ENCODE measurements around the gene UBE2J2.

Gene UBE2J2

GRCh38 chr1:1295154-1295923 is 21.7 kb upstream of the UBE2J2 start:
- DNase-seq: no peak

DNA sequence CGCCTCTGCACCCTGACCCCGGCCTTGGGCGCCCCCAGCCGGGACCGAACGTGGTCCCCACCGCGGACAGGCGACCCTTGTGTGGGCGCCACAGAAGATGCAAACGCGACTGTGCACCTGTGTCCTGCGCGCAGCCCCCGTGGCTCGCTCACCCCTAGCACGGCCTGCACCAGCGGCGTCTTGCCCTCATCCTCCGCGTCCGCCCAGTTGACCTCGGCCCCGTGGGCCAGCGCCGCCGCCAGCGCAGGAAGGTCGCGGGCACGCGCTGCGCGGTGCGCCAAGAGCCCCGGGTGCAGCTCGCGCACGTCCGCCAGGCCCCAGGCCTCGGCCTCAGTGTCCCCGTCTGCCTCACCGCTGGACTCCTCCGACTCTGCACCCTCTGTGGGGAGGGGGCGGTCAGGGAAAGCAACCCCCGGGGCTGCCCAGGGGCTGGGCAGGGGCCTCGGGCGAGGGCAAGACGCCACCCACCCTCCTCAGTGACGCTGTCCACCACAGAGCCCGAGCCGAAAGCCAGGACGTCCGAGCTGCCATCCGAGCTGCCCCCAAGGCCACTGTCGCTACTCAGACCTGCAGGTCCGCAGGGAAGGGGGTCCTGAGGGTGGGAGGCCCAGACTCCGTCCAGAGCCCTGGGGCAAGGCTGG is 20.7 kb upstream of the UBE2J2 start:
- no peak for DNase-seq

GRCh38 chr1:1293263-1294249 is 19.9 kb upstream of the UBE2J2 start:
- DNase-seq: no peak

- no peak for DNase-seq
Observed at GRCh38 chr1:1292851-1293250, 19.2 kb upstream of the UBE2J2 start.

DNA sequence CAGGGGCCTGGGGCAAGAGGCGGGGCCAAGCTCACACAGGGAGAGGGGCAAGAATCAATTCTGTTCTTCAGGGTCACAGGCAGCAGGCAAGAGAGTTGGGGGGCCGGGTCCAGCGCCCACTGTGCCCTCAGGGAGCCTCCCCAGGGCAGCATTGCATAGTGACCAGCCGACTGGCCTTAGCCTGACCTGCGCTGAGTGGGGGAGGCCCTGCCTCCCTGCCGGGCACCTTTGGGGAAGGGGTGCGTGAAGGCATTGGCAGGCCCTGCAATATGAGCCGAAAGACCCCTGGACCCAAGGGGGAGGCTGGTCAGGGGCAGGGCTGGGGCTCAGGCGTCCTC is 18.8 kb upstream of the UBE2J2 start:
- no peak for DNase-seq

DNA sequence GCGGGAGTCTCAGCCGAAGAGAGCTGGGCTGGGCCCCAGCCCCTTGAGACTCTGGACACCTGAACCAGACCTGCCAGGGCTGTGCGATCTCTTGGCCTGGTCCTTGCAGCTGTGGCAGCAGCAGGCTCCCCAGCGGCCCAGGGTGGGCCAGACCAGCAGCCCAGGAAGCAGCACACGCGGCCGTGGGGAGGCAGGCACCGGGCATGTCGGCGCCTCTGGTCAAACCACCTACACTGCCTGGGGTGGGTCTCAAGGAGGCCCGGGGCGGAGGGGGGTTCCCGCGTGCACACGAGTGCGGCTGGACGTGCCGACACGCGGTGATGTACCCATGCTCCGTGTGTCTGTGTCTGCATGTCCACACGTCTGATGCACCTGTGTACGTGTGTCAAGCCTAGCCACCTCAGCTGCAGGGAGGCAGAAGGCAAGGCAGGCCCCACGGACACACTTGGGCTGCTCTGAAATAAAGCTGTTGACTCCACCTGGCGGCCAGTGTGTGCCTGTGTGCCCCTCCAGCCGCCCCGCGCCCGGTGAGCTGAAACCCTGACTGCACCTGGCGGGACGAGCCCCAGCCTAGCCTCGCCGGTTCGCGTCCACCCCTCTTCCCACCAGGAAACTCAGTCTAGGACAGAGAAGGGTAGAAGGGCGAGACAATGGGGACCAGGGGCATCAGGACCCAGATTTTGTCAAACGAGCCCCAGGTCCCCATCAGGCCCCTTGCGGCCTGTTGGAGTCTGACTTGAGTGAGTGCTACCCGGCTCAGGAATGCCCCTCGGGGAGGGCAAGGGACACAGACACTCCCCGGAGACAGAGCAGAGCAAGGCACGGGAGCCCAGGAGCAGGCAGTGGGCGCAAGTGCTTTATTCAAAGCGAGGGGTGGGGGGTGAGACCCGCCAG is 18.1 kb upstream of the UBE2J2 start:
- DNase-seq: no peak

DNA sequence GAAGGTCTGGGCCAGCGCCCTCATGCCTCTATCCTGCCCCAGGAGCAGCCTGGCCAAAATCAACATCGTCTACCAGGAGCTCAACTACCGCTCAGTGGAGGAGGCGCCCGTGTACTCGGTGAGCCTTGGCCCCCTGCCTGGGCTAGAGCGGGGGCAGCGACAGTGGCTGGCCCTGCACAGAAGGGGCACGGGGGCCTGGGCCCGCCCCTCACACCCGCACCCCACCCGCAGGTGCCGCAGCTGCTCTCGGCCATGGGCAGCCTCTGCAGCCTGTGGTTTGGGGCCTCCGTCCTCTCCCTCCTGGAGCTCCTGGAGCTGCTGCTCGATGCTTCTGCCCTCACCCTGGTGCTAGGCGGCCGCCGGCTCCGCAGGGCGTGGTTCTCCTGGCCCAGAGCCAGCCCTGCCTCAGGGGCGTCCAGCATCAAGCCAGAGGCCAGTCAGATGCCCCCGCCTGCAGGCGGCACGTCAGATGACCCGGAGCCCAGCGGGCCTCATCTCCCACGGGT is 17.4 kb upstream of the UBE2J2 start:
- DNase-seq: no peak

GRCh38 chr1:1290238-1290731 is 16.6 kb upstream of the UBE2J2 start:
- no peak for DNase-seq

GRCh38 chr1:1287288-1288110 is 13.8 kb upstream of the UBE2J2 start:
- no peak for DNase-seq

DNA sequence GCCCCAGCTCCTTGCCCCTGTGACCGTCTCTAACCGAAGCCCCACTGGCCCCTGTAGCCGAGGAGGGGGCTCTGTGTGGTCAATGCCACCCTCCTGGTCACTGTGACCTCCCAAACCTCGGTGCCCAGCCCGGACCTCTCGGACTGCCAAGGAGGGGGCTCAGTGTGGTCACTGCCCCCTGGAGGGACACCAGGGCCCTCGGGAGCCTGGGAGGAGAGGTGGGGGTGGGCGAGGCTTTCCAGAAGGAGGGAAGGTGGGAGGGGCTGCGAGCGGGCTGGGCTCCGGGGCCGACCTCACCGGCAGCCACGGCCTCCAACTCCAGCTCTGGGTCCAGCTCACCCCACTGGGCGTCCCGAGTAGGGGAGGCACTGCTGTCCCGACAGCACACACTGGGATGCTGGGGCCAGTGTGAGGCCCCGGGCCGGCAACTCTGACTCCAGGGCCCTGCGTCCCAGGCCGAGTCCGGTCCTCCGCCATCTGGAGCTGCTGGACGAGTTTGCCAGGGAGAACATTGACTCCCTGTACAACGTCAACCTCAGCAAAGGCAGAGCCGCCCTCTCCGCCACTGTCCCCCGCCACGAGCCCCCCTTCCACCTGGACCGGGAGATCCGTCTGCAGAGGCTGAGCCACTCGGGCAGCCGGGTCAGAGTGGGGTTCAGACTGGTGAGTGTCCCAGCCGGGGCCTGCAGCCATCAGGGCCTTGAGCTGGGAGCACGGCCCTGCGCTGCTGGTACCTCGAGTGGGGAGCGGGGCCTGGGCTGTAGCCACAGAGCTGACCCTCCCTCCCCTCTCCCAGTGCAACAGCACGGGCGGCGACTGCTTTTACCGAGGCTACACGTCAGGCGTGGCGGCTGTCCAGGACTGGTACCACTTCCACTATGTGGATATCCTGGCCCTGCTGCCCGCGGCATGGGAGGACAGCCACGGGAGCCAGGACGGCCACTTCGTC is 12.9 kb upstream of the UBE2J2 start:
- no peak for DNase-seq

DNA sequence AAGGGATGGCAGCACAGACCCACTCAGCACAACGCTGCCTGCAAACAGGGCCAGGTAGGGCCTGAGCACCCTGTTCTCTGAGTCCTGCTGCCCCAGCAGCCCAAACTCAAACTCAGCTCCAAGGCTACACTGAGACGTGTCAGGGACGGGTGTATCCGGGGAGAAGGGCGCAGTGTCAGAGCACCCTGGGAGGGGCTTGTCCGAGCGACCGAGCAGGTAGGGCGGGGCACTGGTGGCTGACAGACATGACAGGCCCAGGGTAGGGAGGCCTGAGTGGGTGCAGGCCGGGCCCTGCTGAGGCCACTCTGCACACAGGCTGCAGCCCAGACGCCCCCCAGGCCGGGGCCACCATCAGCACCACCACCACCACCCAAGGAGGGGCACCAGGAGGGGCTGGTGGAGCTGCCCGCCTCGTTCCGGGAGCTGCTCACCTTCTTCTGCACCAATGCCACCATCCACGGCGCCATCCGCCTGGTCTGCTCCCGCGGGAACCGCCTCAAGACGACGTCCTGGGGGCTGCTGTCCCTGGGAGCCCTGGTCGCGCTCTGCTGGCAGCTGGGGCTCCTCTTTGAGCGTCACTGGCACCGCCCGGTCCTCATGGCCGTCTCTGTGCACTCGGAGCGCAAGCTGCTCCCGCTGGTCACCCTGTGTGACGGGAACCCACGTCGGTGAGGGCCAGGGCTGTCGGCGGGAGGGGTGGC is 12.1 kb upstream of the UBE2J2 start:
- no peak for DNase-seq

GRCh38 chr1:1285102-1285571 is 11.5 kb upstream of the UBE2J2 start:
- DNase-seq: no peak

GRCh38 chr1:1284221-1285101 is 10.8 kb upstream of the UBE2J2 start:
- DNase-seq: no peak

DNA sequence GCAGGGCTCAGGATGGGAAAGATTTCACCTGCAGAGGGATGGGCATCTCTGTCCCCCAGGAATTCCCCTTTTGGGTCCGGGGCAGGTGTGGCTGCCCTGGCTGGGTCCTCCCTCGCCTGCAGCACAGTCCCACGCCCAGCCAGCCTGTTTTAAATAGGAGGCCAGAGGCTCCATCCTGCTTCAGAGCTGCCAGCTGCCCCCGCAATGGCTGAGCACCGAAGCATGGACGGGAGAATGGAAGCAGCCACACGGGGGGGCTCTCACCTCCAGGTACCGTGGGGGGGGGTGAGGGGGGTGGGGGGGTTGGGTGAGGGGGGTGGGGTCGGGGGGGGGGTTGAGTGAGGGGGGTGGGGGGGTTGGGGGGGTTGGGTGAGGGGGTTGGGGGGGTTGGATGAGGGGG is 10.2 kb upstream of the UBE2J2 start:
- DNase-seq: no peak

- no peak for DNase-seq
Observed at GRCh38 chr1:1282998-1283397, 9.3 kb upstream of the UBE2J2 start.

DNA sequence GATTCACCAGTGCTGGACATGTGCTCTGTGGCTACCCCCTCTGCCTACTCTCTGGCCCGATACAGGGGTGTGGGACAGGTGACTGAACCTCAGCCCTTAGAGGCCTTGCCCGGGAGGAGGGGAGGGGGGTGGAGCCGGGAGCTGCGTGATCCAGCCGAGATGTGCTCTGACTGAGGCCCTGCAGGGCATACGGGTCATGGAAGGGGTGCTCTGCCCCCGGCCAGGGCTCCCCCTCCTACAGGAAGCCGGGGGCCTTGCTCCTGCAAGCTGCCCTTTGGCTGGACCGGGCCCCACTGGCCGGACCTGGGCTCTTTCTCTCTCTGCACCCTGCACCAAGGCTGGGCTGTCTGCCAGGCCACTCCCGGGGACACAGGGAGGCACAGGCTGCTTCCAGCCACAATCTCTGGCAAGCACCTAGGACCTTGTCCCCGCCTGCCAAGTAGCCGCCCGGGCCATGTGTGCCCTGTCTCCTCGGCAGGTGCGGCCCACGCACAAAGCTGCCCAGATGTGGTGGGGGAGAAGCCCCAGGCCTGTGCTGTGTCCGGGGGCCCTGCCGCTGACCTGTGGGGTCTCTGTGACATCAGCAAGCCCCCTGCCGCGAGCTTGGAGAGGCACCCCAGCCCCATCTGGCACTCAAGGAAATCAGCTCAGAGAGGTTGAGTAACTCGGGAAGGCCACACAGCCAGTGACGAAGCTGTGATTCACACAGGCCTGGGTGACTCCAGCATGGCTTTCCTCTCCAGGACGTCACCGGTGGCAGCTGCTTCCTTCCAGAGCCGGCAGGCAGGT is 8.1 kb upstream of the UBE2J2 start:
- no peak for DNase-seq

DNA sequence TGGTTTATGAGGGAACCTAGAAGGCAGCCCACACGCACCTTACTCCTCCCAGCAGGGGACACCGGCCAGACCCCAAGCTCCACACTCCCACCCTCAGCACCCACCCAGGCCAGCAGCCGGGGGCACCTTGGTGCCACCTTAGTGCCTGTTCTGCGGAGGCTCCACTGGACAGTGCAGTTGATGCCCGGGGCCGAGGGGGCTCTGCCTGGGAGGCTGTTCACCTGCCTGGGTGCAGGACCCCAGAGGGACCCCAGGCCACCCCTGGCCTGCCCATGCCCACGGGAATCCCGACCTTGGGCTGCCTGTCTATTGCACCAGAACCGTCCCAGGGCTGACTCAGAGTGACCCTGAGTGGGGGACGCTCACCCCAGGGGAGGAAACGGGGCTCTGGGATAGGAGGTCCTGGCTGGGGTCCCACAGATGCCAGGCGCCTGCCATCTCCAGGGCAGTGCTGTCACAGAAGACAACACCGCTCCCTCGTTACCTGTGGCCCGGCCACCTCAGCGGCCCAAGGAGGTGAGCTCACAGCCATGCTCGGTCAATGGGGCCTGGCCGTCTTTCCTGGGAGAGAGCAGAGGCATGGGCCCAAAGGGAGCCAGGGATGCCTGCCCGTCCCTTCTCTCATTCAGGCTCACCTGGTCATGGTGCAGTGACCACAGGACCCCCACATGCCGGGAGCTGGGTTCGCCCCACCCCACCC is 7.3 kb upstream of the UBE2J2 start:
- DNase-seq: no peak

Measured in NCI-H2081 treated with DMSO at 0.1 percent for 48 hours (cell line).